SU-DHL-6 (cell line): ENCODE measurements around the gene YY1AP1.
"Not testable (repeated sequence)": the region's sequence is repeated elsewhere in the genome, so short reads cannot be mapped to it uniquely, and the experiment has no call there.

Experiments
- H2AFZ ChIP-seq: fragments of 200-600 bp; sonication (generic); 2 replicates; pipeline ENCODE4 v1.6.1; 2014; ENCODE audit warnings: low read depth, mild to moderate bottlenecking, moderate library complexity, mixed read lengths, antibody characterized with exemption, low read length; ENCODE audit not compliant: severe bottlenecking
- H3F3A ChIP-seq: fragments of 200-600 bp; shearing (Covaris generic); 2 replicates; pipeline ENCODE4 v1.6.0; 2016; ENCODE audit warnings: antibody characterized with exemption, mild to moderate bottlenecking; ENCODE audit not compliant: insufficient read depth
- H3K27ac ChIP-seq: fragments of 200-600 bp; sonication (generic); 2 replicates; pipeline ENCODE4 v1.5.1; 2016; ENCODE audit warnings: low read depth, mild to moderate bottlenecking, low read length, moderate library complexity, mixed read lengths
- H3K27me3 ChIP-seq: fragments of 200-600 bp; sonication (generic), shearing (Covaris generic); 2 replicates; pipeline ENCODE4 v1.6.0; 2014; ENCODE audit warnings: mild to moderate bottlenecking, low read length
- H3K36me3 ChIP-seq: fragments of 200-600 bp; sonication (generic); 2 replicates; pipeline ENCODE4 v1.6.1; 2014; ENCODE audit warnings: mild to moderate bottlenecking, low read length, mixed read lengths
- H3K4me2 ChIP-seq: fragments of 300-600, 200-600 bp; shearing (Covaris generic), sonication (generic); 2 replicates; pipeline ENCODE4 v1.6.0; 2014; ENCODE audit warnings: low read length, low read depth, mild to moderate bottlenecking; ENCODE audit not compliant: poor library complexity, severe bottlenecking
- H3K4me3 ChIP-seq: fragments of 200-600 bp; sonication (generic); 2 replicates; pipeline ENCODE4 v1.5.1; 2014; ENCODE audit warnings: antibody characterized with exemption, low read length, mild to moderate bottlenecking, mixed read lengths; ENCODE audit not compliant: insufficient read depth, poor library complexity, severe bottlenecking
- H3K79me2 ChIP-seq: fragments of 200-600 bp; sonication (generic); 2 replicates; pipeline ENCODE4 v1.6.1; 2014; ENCODE audit warnings: mild to moderate bottlenecking, low read length, moderate library complexity; ENCODE audit not compliant: insufficient read depth
- H3K9ac ChIP-seq: fragments of 200-600 bp; sonication (generic); 2 replicates; pipeline ENCODE4 v1.7.0; 2014; ENCODE audit warnings: mild to moderate bottlenecking, low read length
- H3K9me2 ChIP-seq: fragments of 200-600 bp; sonication (generic); replicated peaks from 2 replicates; pipeline ENCODE4 v1.6.1; 2014; ENCODE audit warnings: low read length; ENCODE audit not compliant: insufficient read depth
- H3K9me3 ChIP-seq: fragments of 200-600 bp; sonication (generic); 2 replicates; pipeline ENCODE4 v1.6.1; 2014; ENCODE audit warnings: low read length, mixed read lengths; ENCODE audit not compliant: insufficient read depth
- H4K20me1 ChIP-seq: fragments of 200-600 bp; sonication (generic); 2 replicates; pipeline ENCODE4 v1.6.1; 2014; ENCODE audit warnings: low read depth, mild to moderate bottlenecking, antibody characterized with exemption, low read length, moderate library complexity, mixed read lengths
- CTCF ChIP-seq: fragments of 200-600 bp; sonication (generic); IDR thresholded peaks from one replicate; pipeline ENCODE4 v1.5.1; 2017; ENCODE audit warnings: antibody characterized with exemption, mild to moderate bottlenecking, low read length, moderate library complexity; ENCODE audit not compliant: insufficient read depth, poor library complexity, severe bottlenecking
- EZH2phosphoT487 ChIP-seq: fragments of 200-600 bp; sonication (generic), shearing (Covaris generic); conservative IDR thresholded peaks from 2 replicates; pipeline ENCODE4 v1.6.1; 2018; ENCODE audit warnings: mild to moderate bottlenecking, antibody characterized with exemption, low read length, moderate library complexity, mixed read lengths

YY1AP1 gene

GRCh38 chr1:155645648-155646047, 42.9 kb downstream of the YY1AP1 start:
- TF ChIP-seq CTCF (no peak), EZH2phosphoT487 (no peak)
- Histone ChIP-seq H3K79me2 (no peaks in the 10 kb centered on the region), H3K27me3 (no peaks in the 10 kb centered on the region), H3K36me3 (no peaks in the 10 kb centered on the region), H3K27ac (no peak overlapping the region), H3K4me3 (no peak overlapping the region), H2AFZ (no peak overlapping the region), H3K4me2 (no peak overlapping the region), H3K9ac (no peak overlapping the region), H3K9me2 (no peaks in the 10 kb centered on the region), H3K9me3 (peaks cover 17% of the 10 kb centered on the region; the same call in 1 of the 2 replicates), H3F3A (no peaks in the 10 kb centered on the region), H4K20me1 (no peaks in the 10 kb centered on the region)

- Histone ChIP-seq H3K36me3 (no peaks in the 10 kb centered on the region), H3K4me3 (no peak overlapping the region), H3K4me2 (no peak overlapping the region), H3K79me2 (no peaks in the 10 kb centered on the region), H3K27ac (no peak overlapping the region), H3K9me2 (no peaks in the 10 kb centered on the region), H3F3A (no peaks in the 10 kb centered on the region), H3K9me3 (peaks cover 17% of the 10 kb centered on the region; the same call in 1 of the 2 replicates), H4K20me1 (no peaks in the 10 kb centered on the region), H3K27me3 (no peaks in the 10 kb centered on the region), H3K9ac (no peak overlapping the region), H2AFZ (no peak overlapping the region)
- no peak for TF ChIP-seq EZH2phosphoT487
- no peak for TF ChIP-seq CTCF
These were observed 43.5 kb downstream of the YY1AP1 start for GRCh38 chr1:155645034-155645598.

GRCh38 chr1:155643230-155643629, 45.3 kb downstream of the YY1AP1 start:
- Histone ChIP-seq H3K79me2 (no peaks in the 10 kb centered on the region), H4K20me1 (no peaks in the 10 kb centered on the region), H3K4me3 (no peak overlapping the region), H3K9me2 (no peaks in the 10 kb centered on the region), H2AFZ (no peak overlapping the region), H3K9me3 (peaks cover 17% of the 10 kb centered on the region; the same call in 1 of the 2 replicates), H3K27ac (no peak overlapping the region), H3K9ac (no peak overlapping the region), H3K36me3 (no peaks in the 10 kb centered on the region), H3K27me3 (no peaks in the 10 kb centered on the region), H3K4me2 (no peak overlapping the region), H3F3A (no peaks in the 10 kb centered on the region)
- no peak for TF ChIP-seq CTCF
- TF ChIP-seq EZH2phosphoT487, result no peak

GRCh38 chr1:155642559-155643180, 45.9 kb downstream of the YY1AP1 start:
- peaks cover 17% of the 10 kb centered on the region; the same call in 1 of the 2 replicates for H3K9me3 ChIP-seq
- H3K27ac ChIP-seq, H3K36me3 ChIP-seq, H3F3A ChIP-seq, H4K20me1 ChIP-seq, H2AFZ ChIP-seq, H3K27me3 ChIP-seq, H3K4me2 ChIP-seq, H3K9me2 ChIP-seq, H3K79me2 ChIP-seq, H3K9ac ChIP-seq, H3K4me3 ChIP-seq: not testable (repeated sequence)
